ENCODE results near the gene KLRC3.
"Not testable (repeated sequence)": the region's sequence is repeated elsewhere in the genome, so short reads cannot be mapped to it uniquely, and the experiment has no call there.

The KLRC3 gene

DNA sequence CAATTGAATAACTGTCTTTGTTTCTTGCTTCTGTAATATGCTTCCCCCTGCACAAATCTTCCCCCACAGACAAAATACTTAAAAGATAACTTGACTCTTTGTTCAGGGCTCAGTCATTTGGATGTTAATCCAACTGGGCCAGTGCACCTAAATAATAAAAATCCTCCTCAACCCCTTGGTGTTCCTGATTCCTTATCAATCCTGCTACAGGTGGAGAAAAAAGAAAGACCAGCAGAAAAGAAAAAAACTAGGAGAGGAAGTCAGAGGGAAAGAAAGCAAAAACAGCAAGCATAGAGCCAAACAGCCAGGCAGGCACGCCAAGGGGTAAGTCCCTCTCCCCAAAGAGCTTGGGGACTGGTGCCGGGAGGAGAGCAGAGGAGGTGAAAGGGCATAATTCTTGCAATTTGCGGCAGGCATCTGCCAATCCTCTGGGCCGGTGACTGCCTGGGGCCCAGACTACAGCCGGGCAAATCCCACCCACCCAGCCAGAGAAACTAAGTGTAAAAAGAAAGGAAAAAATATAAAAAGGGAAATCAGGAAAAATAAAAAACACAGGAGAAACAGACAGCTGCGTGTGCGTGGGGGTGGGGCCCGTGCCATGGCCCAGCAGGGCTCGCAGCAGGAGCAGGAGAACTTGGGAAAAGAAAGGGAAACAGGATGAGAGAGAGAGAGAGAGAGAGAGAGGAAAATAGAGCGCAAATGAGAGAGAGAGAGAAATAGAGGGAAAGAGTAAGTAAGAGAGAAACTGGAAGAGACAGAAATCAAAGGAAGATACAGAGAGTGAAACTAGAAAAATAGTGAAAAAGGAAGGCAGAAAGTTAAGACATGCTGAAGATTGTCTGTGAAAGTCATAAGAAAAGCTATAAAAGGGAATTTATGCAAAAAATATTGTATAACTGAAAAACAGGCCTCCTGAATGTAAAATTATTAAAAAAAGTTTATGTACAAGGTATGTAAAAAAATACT is 51.9 kb downstream of the KLRC3 start:
- no peak for DNase-seq

DNA sequence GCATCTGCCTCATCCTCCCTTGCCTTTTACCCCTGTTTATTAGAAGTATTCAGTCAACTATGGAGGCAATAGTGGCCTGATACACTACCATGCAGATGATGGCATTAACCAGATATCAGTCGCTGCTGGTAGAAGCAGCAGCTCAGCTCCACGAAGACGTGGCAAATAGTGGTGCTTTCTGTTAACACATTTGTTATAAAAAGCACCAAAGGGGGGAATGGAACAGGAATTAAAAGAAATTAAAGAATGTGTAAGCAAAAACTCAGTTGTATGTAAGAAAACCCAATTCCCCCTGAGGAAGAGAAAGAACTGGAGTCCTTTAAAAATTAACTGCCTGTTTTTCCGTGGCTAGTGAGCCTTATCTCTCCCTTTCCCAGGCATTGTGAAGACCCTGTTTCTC is 52.7 kb downstream of the KLRC3 start:
- not testable (repeated sequence) for DNase-seq

DNA sequence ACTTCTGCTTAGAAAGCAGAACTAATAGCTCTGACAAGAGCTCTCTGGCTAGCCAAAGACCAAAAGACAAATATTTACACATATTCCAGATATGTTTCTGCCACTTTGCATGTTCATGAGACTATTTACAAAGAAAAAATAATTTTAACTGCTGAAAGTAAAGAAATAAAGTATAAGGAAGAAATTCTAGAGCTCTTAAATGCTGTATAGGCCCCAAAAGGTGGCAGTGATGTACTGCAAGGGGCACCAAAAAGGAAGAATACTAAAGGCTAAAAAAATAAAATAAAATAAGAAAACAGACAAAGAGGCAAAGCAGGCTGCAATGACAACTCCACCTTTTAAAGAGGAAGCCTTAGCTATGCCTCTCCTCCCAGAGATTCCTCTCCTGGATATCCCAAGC is 53.5 kb downstream of the KLRC3 start:
- DNase-seq: no peak

DNA sequence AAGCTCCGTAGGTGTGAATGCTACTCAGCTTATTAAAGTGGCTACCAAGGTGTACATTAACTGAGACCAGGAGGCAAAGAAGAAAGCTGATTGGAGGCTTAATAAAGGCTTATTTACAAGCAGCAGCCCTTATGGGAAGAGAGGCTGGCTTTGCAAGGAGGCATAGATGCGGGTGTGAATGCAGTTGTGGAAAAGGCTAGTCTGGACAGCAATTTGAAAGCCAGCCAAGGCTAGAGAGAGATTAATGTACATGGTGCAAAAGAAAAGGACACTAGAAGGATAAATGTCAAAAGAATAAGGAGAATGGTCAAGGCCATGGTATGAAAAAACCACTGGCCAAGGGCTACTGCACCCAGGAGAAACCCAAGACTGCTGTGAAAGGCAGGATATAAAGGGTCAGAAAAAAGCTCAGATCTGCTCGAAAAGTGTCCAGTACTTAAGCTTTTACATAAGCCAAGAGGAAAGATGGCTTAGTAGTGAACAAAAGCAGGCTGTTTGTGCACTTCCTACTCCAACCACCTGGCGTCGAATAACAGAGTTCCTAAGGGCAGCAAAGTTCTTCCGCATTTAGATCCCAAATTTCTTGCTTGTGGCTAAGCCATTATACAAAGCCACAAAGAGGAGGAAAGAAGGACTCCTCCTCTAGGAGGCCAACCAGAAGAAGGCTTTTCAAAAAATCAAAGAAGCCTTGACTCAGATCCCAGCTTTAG is 54.5 kb downstream of the KLRC3 start:
- no peak for DNase-seq

DNA sequence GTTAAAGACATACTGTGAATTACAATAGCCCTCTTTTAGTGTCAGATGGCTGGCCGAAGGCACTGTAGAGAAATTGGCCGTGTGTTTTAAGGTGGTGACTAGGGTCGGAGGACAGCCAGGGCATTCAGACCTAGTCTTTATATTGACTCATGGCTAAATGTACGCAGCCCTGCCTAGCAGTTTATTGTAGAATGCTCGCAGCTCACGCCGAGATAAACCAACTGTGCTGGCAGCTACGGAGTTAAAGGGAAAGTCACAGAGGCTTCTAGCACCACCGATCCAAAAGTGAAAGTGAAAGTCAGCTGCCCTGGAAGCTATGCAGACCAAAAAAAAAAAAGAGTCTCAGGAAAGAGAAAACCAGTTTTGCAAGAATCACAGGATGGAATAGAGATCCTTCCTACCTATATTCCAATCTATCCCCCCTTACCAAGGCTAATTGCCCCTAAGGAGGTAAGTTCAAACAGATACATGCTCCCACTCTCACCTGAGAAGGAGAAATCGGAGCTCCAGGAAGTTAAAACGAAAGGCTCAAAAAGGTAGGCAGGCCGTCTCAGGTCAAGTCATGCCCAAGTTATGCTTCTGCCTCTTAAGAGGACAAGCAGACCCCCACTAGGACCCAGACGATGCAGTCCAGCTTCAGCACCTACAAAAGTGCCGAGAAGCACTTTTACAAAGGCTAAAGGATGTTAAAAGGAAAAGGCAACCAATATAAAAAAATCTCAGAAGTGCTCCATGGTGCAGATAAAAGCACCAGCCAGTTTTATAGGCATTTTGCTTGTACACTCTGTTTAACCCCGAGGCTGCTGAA is 55.4 kb downstream of the KLRC3 start:
- peak; percentile 80 for DNase-seq

DNA sequence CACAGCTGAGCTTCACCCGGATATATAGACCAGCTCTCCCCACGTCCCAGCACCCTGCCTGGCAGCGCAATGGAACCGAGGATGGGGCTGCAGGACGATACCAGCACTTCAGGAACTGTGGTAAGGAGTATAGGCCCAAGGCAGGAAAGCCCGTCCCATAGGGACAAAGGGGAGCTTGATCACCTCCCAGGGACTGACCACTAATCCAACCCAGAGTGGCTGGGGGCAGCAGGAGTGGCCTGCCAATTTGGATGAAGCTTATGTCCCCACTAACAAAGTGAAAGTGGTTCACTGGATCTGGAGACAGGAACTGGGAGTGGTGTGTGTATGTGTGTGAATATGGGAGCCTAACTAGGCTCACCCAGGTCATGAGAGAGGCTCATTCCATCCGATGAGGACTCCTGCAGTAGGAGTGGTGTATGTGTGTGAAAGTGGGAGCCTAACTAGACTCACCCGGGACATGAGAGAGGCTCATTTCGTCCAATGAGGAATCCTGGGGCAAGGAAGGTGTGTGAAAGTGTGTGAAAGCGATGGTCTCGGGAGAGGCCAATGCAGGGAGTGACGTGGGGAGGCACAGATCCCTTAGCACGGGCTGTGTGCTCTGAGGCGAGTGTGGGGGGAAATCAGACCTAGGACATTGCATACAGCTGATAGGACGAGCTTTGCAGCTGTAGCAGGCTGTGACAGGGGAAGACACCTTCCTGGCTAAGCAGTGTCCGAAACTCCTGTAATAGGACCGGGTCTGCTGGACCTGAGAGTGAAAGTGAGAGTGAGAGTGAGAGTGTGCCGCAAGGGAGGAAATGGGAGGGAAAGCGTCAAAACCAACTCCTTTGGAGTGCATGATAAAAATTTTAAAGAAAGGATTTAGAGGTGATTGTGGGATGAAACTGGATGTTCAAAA is 56.2 kb downstream of the KLRC3 start:
- DNase-seq: no peak

DNA sequence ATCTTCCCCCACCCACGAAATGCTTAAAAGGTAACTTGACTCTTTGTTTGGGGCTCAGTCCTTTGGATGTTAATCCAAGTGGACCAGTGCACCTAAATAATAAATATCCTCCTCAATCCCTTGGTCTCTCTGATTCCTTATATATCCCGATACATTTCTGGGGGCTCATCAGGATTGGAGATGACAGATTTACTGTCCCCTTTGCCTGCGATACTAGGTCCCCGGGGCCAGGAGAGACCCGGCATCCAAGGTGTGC is 56.8 kb downstream of the KLRC3 start:
- no peak for DNase-seq

DNA sequence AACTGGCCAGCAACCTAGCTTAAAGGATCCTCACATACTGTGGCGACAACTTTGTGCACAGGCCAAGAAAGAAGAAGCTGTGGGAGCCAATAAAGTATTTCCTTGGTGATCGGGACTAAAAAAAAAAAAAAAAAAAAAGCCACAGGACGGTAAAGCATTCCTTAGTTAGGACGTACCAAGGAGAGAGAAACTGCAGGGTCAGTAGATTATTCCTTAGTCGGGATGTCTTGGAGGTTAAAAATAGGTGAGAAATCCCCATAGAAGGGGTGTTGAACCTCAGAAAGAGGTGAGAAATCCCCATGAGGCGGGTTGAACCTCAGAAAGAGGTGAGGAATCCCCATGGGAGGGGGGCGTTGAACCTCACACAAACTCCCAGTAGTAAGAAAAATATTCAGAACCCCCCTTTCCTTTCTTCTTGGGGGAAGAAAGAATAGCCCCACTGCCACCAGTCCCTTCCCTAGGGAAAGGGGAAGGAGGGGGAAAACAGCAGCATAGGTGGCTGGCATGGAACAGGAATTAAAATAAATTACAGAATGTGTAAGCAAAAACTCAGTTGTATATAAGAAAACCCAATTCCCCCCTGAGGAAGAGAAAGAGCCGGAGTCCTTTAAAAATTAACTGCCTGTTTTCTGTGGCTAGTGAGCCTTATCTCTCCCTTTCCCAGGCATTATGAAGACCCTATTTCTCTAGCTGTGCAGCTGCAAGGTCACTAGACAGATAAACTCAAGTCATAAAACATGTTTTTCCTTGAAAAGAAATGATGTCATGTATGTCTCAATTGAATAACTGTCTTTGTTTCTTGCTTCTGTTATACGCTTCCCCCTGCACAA is 57.4 kb downstream of the KLRC3 start:
- no peak for DNase-seq

DNA sequence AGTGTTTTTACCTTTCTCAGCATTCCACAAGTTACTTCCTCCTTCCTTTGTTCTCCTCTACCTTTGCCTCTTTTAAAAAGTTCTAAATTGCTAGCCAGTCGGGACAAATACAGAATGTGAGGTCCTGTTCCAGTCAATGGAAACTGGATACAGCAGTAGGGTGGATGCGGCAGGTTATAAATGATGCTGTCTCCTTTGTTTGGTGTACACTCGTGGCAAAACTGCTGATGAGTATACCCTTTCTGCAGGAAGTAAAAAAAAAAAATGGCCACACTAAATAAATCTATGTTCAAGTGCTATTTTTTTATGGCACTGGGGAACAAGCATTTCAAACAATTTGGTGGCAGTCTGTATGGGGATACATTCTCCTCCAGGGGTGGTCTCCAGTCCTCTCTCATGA is 58.1 kb downstream of the KLRC3 start:
- no peak for DNase-seq

Measured in CD4-positive, alpha-beta T cell treated with Interleukin-10 for 1 hour (primary cell).